Measurements from ENCODE around the gene PXT1. TPM values are rescaled to one million over a fixed set of nuclear protein-coding genes. Genes with fewer than 3 reads are reported as not detected.
A peak's percentile ranks its signal among the peaks of the same experiment; 100 is the strongest.

PXT1 gene
- total RNA-seq, 2 experiments from 2014 or later, result 0.35 TPM; not detected in 1

DNA sequence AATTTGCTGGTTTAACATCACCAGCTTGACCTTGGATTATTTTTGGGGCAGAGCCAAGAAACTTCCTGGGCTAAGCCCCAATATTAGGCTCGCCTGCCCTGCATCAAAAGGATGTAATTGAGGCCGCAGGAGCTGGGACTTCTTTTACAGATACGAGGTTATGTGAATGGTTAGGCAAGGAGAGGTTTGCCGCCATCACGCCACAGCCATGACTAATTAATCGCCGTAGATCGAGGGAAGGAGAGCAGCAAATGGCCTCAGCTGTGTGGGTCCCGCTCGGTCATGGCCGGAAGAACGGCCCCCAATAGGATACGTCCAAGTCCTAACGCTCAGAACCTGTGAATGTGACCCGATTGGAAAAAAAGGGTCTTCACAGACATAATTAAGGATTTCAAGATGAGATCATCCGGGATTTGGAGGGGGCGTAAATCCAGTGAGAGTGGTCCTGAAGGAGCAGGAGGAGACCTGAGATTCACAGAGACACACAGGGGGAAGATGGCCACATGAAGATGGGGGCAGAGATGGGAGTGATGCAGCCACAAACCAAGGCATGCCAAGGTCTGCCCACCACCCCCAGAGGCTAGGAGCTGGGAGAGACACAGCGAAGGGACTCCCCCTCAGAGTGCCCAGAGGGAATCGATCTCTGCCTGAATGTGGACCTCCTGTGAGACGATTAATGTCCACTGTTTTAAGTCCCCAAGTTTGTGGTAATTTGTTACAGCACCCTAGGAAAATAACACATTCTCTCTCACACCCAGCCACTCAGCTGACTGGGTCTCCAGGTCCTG lies 96.0 kb downstream of the PXT1 start:
- Mint-ChIP-seq H3K27me3 (peaks cover 17% of the 10 kb centered on the region), H3K9me3 (no peaks in the 10 kb centered on the region), H3K4me3 (no peak overlapping the region), H3K27ac (no peak overlapping the region), H3K36me3 (ENCODE audit: low read depth) (no peaks in the 10 kb centered on the region), H3K4me1 (no peaks in the 10 kb centered on the region)
- DNase-seq, result no peak
- ChIA-PET CTCF (interaction anchor here (0.9 kb wide), 2 partner anchors 41 to 44 kb away, joined by 3 to 5 read pairs; no protein-coding TSS in a partner anchor), POLR2A (interaction anchor here (1.5 kb wide), 1 partner anchor 10 kb away, joined by 3 read pairs; the partner anchor contains the start of gene BNIP5)

DNA sequence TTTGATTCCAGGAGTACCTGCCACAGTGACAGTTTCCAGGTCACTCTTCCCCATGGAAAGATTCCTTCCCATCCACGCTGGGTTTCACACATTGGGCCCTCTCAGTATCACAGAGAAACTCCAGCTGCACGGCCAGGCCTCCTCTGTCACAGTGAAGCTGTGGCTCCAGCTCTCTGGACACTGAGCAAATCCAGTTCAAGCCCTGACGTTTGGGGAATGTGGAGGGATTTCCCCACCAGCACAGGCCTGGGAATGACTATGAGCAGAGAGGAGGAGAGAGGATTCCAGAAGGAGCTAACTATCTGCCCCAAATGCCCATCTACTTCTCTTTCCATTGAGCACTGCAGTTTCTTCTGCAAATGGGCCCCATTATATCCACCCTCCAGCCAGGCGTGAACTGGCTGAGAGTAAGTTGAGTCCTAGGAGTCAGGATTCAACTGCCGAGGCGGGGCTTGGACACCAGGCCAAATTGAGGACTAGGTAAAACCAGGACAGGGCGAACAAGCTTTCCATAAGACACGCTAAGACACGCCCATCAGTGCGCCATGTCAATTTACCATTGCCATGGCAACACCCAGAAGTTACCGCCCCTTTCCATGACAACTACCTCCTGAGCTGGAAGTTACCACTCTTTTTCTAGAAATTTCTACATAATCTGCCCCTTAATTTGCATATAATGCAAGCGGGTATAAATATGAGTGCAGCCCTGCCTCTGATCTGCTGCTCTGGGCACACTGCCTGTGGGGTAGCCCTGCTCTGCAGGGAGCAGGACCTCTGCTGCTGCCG lies 96.8 kb downstream of the PXT1 start:
- Mint-ChIP-seq H3K9me3 (no peaks in the 10 kb centered on the region), H3K27ac (no peak overlapping the region), H3K27me3 (peaks cover 19% of the 10 kb centered on the region), H3K4me3 (no peak overlapping the region), H3K36me3 (ENCODE audit: low read depth) (no peaks in the 10 kb centered on the region), H3K4me1 (peaks cover 1% of the 10 kb centered on the region)
- DNase-seq, result no peak
- ChIA-PET POLR2A (interaction anchor here (1.5 kb wide), 1 partner anchor 9 kb away, joined by 3 read pairs; the partner anchor contains the start of gene BNIP5), CTCF (interaction anchor here (0.9 to 1.3 kb wide), 3 partner anchors 16 to 44 kb away, joined by 3 to 7 read pairs (median 5); no protein-coding TSS in a partner anchor)

DNA sequence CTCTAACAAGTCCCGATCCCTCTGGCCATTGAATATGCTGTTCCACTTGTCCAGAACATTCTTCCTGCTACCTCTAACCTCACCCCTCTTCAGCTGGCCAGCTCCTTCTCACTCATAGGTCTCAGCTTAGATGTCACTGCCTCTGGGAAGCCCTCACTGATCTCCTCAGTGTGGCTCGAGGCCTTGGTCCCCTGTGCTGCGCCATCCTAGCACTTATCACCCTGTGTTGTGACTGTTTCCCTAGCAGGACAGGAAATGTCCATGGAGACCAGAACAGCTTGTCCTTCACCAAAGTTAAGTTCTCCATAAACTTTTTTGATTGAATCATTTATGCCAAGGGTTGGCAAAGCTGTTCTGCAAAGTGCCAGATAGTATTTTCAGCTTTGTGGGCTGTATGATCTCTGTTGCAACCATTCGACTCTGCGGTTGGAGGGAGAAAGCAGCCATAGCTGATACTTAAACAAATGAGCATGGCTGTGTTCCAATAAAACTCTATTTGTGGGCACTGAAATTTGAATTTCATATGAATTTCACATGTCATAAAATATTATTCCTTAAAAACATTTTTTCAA lies 99.5 kb downstream of the PXT1 start:
- peaks cover 8% of the 10 kb centered on the region for H3K4me1 Mint-ChIP-seq
- H3K27ac Mint-ChIP-seq, result no peak overlapping the region
- no peaks in the 10 kb centered on the region for H3K9me3 Mint-ChIP-seq
- H3K4me3 Mint-ChIP-seq, result no peak overlapping the region
- ChIA-PET CTCF (interaction anchor here (1.3 kb wide), 1 partner anchor 41 kb away, joined by 5 read pairs; no protein-coding TSS in a partner anchor), POLR2A (no interaction called here)
- no peaks in the 10 kb centered on the region for H3K36me3 Mint-ChIP-seq (ENCODE audit: low read depth)
- peaks cover 32% of the 10 kb centered on the region for H3K27me3 Mint-ChIP-seq
- no peak for DNase-seq

DNA sequence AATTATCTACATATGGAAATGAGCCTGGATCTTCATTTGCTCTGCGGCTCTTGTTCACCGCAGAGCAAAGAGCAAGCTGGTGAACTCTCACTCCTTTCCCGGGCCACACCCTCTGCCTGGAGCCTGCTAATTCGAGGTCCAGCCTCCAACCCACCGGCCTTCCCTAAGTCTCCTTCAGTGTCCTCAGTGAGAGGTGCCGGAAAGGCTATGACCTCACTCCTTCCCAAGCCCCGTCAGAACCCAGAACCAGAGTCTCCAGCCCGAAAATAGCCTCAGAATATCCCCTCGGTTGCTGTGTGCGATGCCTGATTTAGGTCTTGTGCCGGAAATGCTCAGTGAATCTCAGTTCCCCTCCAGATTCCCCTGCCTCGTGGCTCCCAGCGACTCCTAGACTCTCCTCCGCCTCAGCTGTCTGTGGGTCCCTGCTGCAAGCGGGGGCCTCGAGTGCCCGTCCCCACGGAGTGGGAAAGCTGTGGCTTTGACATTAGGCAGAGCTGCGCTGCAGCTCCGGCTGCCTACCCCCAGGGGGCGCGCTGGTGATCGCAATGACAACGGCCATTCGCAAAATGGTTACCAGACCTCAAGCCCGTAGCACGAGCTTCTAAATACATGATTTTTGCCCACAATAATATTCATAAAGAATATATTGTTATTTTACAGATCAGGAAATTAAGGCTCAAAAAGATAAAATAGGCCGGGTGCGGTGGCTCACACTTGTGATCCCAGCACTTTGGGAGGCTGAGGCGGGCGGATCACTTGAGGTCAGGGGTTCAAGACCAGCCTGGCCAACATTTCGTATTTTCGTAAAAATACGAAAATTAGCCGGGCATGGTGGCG lies 101.8 kb downstream of the PXT1 start:
- H3K27me3 Mint-ChIP-seq, result peaks cover 35% of the 10 kb centered on the region
- peaks cover 13% of the 10 kb centered on the region for H3K4me1 Mint-ChIP-seq
- POLR2A ChIA-PET, result no interaction called here
- no peak overlapping the region for H3K27ac Mint-ChIP-seq
- peak overlapping the region; percentile 9 for H3K4me3 Mint-ChIP-seq
- DNase-seq, result peak; percentile 75
- no peaks in the 10 kb centered on the region for H3K36me3 Mint-ChIP-seq (ENCODE audit: low read depth)
- CTCF ChIA-PET, result interaction anchor here (0.7 to 2.6 kb wide), 42 partner anchors 9 to 571 kb away, joined by 3 to 21 read pairs (median 4); no protein-coding TSS in a partner anchor
- no peaks in the 10 kb centered on the region for H3K9me3 Mint-ChIP-seq

Other genes with a start within 250 kb of the PXT1 start
- 10 to 100 TPM; 21.6 to 21.8 TPM for gene BRPF3, start 246.1 kb downstream of the PXT1 start, total RNA-seq
- under 1 TPM in 1 of 2 experiments, not detected in 1; 0.13 TPM for gene PNPLA1, start 172.8 kb downstream of the PXT1 start, total RNA-seq
- not detected for gene BNIP5, start 106.0 kb downstream of the PXT1 start, total RNA-seq
- gene ETV7, start 55.2 kb downstream of the PXT1 start, total RNA-seq, result 10 to 100 TPM; 20.7 to 21.9 TPM
- 10 to 100 TPM; 60.7 to 63.6 TPM for gene KCTD20, start 146 bp upstream of the PXT1 start, total RNA-seq
- 10 to 100 TPM; 88.9 to 93.2 TPM for gene STK38, start 104.6 kb upstream of the PXT1 start, total RNA-seq
- gene SRSF3, start 151.5 kb upstream of the PXT1 start, total RNA-seq, result 100 to 1,000 TPM; 384 to 385 TPM
- gene CDKN1A, start 235.9 kb upstream of the PXT1 start, total RNA-seq, result 100 to 1,000 TPM; 107 to 109 TPM